ENCODE results near the gene B4GAT1. TPM values are rescaled to one million over a fixed set of nuclear protein-coding genes. Genes with fewer than 3 reads are reported as not detected.

The B4GAT1 gene
- total and polyA plus RNA-seq, 9 of the 15 experiments (the other 6 are each of a cell fraction or from before 2014, with no cell fraction given): 0.86 to 9.5 (median 3.8) TPM

- TF ChIP-seq ELF4 (CRISPR knock-in tag; IDR thresholded peaks at IDR 0.05): no peak
- TF ChIP-seq ZNF609 (CRISPR knock-in tag; IDR thresholded peaks at IDR 0.05; ENCODE audit: borderline replicate concordance): 0 out of 2 replicates have a peak, but pooled peaks have one; percentile 78
- TF ChIP-seq HMGXB4 (CRISPR knock-in tag; IDR thresholded peaks at IDR 0.05): peak; percentile 87
- no peak for TF ChIP-seq ZNF324 (CRISPR knock-in tag; IDR thresholded peaks at IDR 0.05)
- no peak for TF ChIP-seq BRF2 (IDR thresholded peaks at IDR 0.05; ENCODE audit: borderline replicate concordance, insufficient read depth, insufficient read length)
- peak in 1 of 2 experiments; percentile 42 for TF ChIP-seq E2F6 (IDR thresholded peaks at IDR 0.05; ENCODE audit: borderline replicate concordance in 1 of 2, extremely low read depth in 1 of 2, insufficient read depth in 1 of 2, insufficient read length in 1 of 2, low read depth in 1 of 2, low read length in 1 of 2, poor library complexity in 1 of 2, severe bottlenecking in 1 of 2)
- no peak for TF ChIP-seq JUNB (CRISPR knock-in tag; conservative IDR thresholded peaks at IDR 0.05)
- TF ChIP-seq NFE2L1 (tag; IDR thresholded peaks at IDR 0.05; ENCODE audit: borderline replicate concordance, low read depth): no peak
- peak; percentile 97 for TF ChIP-seq BRD9 (IDR thresholded peaks at IDR 0.05; ENCODE audit: low read depth, partially characterized antibody)
- TF ChIP-seq ZNF395 (CRISPR knock-in tag; IDR thresholded peaks at IDR 0.05): peak; percentile 65; the same call in 1 of the 2 replicates
- no peak for TF ChIP-seq RFX7 (CRISPR knock-in tag; IDR thresholded peaks at IDR 0.05)
- TF ChIP-seq CREB3 (tag; conservative IDR thresholded peaks at IDR 0.05; ENCODE audit: low read depth): no peak
Measured at GRCh38 chr11:66347425-66348276, at the start of gene B4GAT1 (continued).
